Measurements from ENCODE around the gene PHC2. TPM values are rescaled to one million over a fixed set of nuclear protein-coding genes. Genes with fewer than 3 reads are reported as not detected.

The PHC2 gene
- total and polyA plus RNA-seq, 9 of the 15 experiments (the other 6 are each of a cell fraction or from before 2014, with no cell fraction given) = 3.1 to 67.6 (median 34.6) TPM

DNA sequence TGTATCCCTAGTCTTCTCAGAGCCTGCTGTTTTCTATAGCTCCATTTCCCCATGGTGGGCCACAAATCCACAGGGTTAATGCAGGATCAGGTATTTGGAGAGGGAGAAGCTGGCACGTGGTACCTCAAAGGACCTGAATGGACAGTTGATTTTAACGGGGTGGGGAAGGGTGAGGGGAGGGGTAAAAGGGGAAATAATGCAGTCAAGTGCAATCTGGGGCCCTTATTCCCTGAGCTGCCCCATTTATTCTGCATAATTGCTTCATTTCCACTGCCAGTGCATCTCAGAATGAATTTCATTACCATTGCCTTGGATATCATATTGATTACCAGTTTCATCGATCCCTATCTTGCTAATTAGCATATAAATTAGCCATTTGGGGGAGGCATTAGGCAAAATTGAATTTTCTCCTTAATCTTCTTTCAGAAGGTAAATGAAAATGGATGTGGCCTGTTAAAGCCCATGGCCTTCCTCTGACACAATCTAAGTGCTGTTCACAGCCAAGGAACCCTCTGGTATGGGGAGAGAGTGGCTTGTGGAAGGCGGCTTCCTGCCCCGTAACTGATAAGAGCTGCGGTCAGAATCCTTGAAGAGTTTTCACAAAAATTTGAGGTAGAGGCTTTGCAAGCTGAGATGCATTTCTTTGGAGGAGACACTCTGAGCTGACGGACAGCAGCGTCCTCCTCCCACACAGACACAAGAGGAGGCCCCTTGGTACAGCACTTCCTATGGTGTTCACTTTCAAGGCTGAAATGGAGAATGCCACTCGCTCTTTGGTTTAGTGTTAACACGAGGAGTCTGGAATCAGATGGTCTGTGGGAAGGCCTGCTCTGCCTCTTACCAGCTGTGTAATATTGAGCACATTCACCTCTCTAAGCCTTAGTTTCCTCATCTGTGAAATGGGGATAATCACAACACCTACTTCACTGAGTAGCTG, 34.4 kb downstream of the PHC2 start (continued):
- TF ChIP-seq, protein P1, sequence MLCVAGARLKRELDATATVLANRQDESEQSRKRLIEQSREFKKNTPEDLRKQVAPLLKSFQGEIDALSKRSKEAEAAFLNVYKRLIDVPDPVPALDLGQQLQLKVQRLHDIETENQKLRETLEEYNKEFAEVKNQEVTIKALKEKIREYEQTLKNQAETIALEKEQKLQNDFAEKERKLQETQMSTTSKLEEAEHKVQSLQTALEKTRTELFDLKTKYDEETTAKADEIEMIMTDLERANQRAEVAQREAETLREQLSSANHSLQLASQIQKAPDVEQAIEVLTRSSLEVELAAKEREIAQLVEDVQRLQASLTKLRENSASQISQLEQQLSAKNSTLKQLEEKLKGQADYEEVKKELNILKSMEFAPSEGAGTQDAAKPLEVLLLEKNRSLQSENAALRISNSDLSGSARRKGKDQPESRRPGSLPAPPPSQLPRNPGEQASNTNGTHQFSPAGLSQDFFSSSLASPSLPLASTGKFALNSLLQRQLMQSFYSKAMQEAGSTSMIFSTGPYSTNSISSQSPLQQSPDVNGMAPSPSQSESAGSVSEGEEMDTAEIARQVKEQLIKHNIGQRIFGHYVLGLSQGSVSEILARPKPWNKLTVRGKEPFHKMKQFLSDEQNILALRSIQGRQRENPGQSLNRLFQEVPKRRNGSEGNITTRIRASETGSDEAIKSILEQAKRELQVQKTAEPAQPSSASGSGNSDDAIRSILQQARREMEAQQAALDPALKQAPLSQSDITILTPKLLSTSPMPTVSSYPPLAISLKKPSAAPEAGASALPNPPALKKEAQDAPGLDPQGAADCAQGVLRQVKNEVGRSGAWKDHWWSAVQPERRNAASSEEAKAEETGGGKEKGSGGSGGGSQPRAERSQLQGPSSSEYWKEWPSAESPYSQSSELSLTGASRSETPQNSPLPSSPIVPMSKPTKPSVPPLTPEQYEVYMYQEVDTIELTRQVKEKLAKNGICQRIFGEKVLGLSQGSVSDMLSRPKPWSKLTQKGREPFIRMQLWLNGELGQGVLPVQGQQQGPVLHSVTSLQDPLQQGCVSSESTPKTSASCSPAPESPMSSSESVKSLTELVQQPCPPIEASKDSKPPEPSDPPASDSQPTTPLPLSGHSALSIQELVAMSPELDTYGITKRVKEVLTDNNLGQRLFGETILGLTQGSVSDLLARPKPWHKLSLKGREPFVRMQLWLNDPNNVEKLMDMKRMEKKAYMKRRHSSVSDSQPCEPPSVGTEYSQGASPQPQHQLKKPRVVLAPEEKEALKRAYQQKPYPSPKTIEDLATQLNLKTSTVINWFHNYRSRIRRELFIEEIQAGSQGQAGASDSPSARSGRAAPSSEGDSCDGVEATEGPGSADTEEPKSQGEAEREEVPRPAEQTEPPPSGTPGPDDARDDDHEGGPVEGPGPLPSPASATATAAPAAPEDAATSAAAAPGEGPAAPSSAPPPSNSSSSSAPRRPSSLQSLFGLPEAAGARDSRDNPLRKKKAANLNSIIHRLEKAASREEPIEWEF (CRISPR knock-in tag; IDR thresholded peaks at IDR 0.05) = peak; percentile 84; the same call in 1 of the 2 replicates
- TF ChIP-seq ZNF263 (CRISPR knock-in tag; IDR thresholded peaks at IDR 0.05; ENCODE audit: borderline replicate concordance) (no peak), PYGO2 (tag; IDR thresholded peaks at IDR 0.05) (peak; percentile 23; the same call in 1 of the 2 replicates), CBX3 (IDR thresholded peaks at IDR 0.05; ENCODE audit: borderline replicate concordance in 1 of 2, low read length in 2 of 2) (peak; percentile 50 to 79), TEAD4 (IDR thresholded peaks at IDR 0.05; ENCODE audit: low read length) (peak; percentile 85), TEAD4 (CRISPR knock-in tag; IDR thresholded peaks at IDR 0.05; ENCODE audit: borderline replicate concordance) (no peak), SIN3B (IDR thresholded peaks at IDR 0.05; ENCODE audit: low read depth) (no peak), RNF2 (IDR thresholded peaks at IDR 0.05) (peak; percentile 68; the same call in 1 of the 2 replicates), ZZZ3 (IDR thresholded peaks at IDR 0.05) (no peak), ARID4B (CRISPR knock-in tag; IDR thresholded peaks at IDR 0.05) (no peak), ELF4 (CRISPR knock-in tag; IDR thresholded peaks at IDR 0.05) (no peak), LCOR (CRISPR knock-in tag; IDR thresholded peaks at IDR 0.05) (peak; percentile 90), ZNF766 (CRISPR knock-in tag; conservative IDR thresholded peaks at IDR 0.05) (peak; percentile 99), CREB3L1 (IDR thresholded peaks at IDR 0.05; ENCODE audit: borderline replicate concordance, low read depth) (no peak), BDP1 (IDR thresholded peaks at IDR 0.05; ENCODE audit: insufficient read depth, insufficient read length) (no peak)

Measured in K562 (cell line).